Activated naive CD8-positive, alpha-beta T cell treated with anti-CD3 and anti-CD28 coated beads, Interleukin-2, amount 10 ng/mL, durations not matched to agents 7 days and 5 days (primary cell): ENCODE measurements around the gene TARP.

Experiments
- ATAC-seq: fragments of 150-1000 bp; cut with Tn5 transposase; one replicate; pipeline ENCODE4 v1.10.0; 2021; ENCODE audit warnings: low read depth, moderate library complexity
- POLR2A ChIA-PET: fragments of 350-600 bp; sonication (Branson Sonifier 250); formaldehyde crosslinking; loops from one replicate; lab custom pipeline; 2021; ENCODE audit warnings: antibody characterized with exemption; lab: Charles Lee
- DNase-seq: peaks from one replicate; pipeline ENCODE4 v3.0.0; 2021
- H3K27ac Mint-ChIP-seq: one replicate; pipeline ENCODE4 v1.8.0; 2022; ENCODE audit warnings: mild to moderate bottlenecking, mixed read lengths
- H3K27me3 Mint-ChIP-seq: one replicate; pipeline ENCODE4 v1.8.0; 2022; ENCODE audit warnings: mild to moderate bottlenecking, moderate library complexity, mixed read lengths
- H3K36me3 Mint-ChIP-seq: one replicate; pipeline ENCODE4 v1.8.0; 2021; ENCODE audit warnings: mild to moderate bottlenecking, mixed read lengths
- H3K4me1 Mint-ChIP-seq: one replicate; pipeline ENCODE4 v1.8.0; 2021; ENCODE audit warnings: mixed read lengths
- H3K4me3 Mint-ChIP-seq: one replicate; pipeline ENCODE4 v1.8.0; 2022; ENCODE audit warnings: mild to moderate bottlenecking, moderate library complexity, mixed read lengths
- H3K9me3 Mint-ChIP-seq: one replicate; pipeline ENCODE4 v1.8.0; 2021; ENCODE audit warnings: mixed read lengths

Gene TARP

DNA sequence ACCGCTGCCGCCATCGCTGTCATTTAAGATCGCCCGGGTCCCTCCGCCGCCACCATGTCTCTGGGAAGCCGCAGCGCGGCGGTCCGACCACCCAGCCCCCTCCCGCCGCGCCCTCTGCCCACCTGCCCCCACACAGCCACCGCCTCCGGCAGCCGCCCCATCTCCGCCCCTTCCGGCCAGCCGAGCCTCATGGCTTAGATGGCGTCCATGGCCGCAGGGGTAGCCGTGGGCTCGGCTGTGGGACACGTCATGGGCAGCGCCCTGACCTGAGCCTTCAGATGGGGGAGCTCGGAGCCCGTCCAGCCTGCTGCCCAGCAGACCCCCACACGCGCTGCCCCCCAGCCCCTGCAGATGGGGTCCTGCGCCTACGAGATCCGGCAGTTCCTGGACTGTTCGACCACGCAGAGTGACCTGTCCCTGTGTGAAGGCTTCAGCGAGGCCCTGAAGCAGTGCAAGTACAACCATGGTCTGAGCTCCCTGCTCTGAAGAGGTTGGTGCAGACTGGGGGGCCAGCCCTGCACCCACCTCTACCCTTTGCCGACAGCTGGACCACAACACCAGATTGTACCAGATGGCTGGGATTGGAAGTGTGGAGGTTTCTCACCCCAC, 38.0 kb upstream of the TARP start:
- ATAC-seq (peak; percentile 16), DNase-seq (no peak)
- H3K9me3 Mint-ChIP-seq = no peaks in the 10 kb centered on the region
- peak overlapping the region; percentile 77 for H3K4me3 Mint-ChIP-seq
- H3K36me3 Mint-ChIP-seq = no peaks in the 10 kb centered on the region
- H3K27me3 Mint-ChIP-seq = no peaks in the 10 kb centered on the region
- POLR2A ChIA-PET = interaction anchor here (0.6 to 1.0 kb wide), 2 partner anchors 9 to 50 kb away, joined by 3 to 4 read pairs; no protein-coding TSS in a partner anchor
- H3K4me1 Mint-ChIP-seq = peaks cover 9% of the 10 kb centered on the region
- H3K27ac Mint-ChIP-seq = peak overlapping the region; percentile 86

- POLR2A ChIA-PET = no interaction called here
- Mint-ChIP-seq H3K36me3 (no peaks in the 10 kb centered on the region), H3K9me3 (no peaks in the 10 kb centered on the region), H3K27me3 (no peaks in the 10 kb centered on the region), H3K27ac (peak overlapping the region; percentile 86), H3K4me1 (peaks cover 9% of the 10 kb centered on the region), H3K4me3 (peak overlapping the region; percentile 77)
- DNase-seq (no peak), ATAC-seq (no peak)
These were observed 37.2 kb upstream of the TARP start for GRCh38 chr7:38310591-38311101.

DNA sequence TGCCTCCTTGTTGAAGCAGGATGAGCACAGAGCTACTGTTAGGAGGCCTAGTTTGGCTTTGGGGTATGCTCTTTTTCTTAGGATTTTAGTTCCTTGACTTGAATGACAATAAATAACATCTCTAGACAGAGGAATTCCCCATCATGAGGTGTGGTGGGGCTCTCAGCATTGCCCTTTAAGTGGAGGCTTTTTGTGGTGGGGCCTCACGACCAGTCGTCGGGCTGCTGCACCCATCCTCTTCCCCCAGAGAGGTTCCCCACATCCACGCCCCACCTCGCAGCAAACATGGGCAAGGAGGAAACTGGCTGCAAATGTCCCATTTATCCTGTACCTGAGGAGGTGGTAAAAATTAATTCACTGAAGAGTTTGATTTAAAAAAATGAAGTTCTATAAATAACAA, 36.1 kb upstream of the TARP start:
- Mint-ChIP-seq H3K36me3 (no peaks in the 10 kb centered on the region), H3K27me3 (no peaks in the 10 kb centered on the region), H3K4me3 (peak overlapping the region; percentile 51), H3K9me3 (no peaks in the 10 kb centered on the region), H3K27ac (peak overlapping the region; percentile 64), H3K4me1 (peaks cover 9% of the 10 kb centered on the region)
- POLR2A ChIA-PET = no interaction called here
- no peak for ATAC-seq
- DNase-seq = no peak

DNA sequence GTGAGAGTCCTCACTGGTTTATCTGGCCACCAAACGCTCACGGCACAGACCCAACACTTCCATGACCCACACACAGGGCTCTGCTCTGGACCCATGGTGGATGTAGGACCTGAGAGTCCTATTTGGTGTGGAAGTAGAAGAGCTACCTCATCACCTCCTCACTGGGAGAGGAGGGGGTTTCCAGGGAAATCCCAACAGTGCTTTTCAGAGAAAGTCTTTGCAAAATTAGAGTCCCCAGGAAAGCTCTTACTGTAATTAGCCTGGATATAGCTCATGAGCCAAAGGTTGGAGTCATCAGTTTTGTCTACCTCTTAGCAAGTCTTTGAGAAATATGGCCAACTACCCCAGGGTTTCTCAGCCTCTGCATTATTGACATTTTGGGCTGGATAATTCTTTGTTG, 34.7 kb upstream of the TARP start:
- H3K4me1 Mint-ChIP-seq = peaks cover 7% of the 10 kb centered on the region
- DNase-seq (no peak), ATAC-seq (no peak)
- no peak overlapping the region for H3K27ac Mint-ChIP-seq
- no peaks in the 10 kb centered on the region for H3K36me3 Mint-ChIP-seq
- H3K9me3 Mint-ChIP-seq = no peaks in the 10 kb centered on the region
- no peaks in the 10 kb centered on the region for H3K27me3 Mint-ChIP-seq
- H3K4me3 Mint-ChIP-seq = no peak overlapping the region
- POLR2A ChIA-PET = no interaction called here

DNA sequence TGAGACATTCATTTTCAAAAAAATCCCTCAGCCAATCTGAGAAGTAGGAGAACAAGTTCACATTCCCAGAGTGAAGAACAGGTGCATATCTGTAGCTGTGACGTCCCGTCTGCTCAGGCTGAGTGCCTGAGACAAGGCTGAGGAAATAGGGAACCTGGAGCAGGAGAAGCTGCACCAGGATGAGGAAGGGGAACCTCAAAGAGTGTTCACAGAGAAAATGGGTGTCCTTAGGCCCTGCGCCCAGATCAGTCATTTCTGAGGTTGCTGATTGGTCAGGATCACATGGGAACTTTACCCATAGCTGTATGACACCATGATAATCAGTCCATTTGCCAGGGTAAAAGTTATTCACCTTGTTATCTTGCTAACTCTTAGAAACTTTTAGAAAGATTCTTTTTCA, 34.2 kb upstream of the TARP start:
- no peaks in the 10 kb centered on the region for H3K36me3 Mint-ChIP-seq
- ATAC-seq (no peak), DNase-seq (no peak)
- H3K27ac Mint-ChIP-seq = no peak overlapping the region
- H3K9me3 Mint-ChIP-seq = no peaks in the 10 kb centered on the region
- H3K27me3 Mint-ChIP-seq = no peaks in the 10 kb centered on the region
- H3K4me1 Mint-ChIP-seq = peaks cover 7% of the 10 kb centered on the region
- H3K4me3 Mint-ChIP-seq = no peak overlapping the region
- POLR2A ChIA-PET = no interaction called here

DNA sequence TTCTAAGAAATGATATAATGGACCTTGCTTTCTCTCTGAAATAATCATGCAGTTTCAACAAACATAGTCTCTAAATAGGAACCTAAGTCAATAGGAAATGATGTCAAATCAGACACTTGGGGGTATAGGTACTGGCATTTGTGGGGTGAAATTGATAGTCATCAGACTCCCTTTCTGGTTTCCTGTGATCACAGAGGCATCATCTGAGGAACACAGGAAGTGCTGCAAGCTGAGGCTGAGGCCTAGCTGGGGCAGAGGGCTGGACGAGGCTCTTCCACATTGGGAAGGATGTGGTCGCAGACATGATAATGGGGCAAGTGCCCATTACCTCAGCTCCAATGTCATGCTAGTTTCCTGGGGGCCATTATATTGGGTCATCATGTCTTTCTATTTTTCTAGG, 33.5 kb upstream of the TARP start:
- H3K4me3 Mint-ChIP-seq = peak overlapping the region; percentile 63
- no peak for DNase-seq
- H3K9me3 Mint-ChIP-seq = no peaks in the 10 kb centered on the region
- POLR2A ChIA-PET = no interaction called here
- ATAC-seq = peak; percentile 53
- no peaks in the 10 kb centered on the region for H3K27me3 Mint-ChIP-seq
- H3K36me3 Mint-ChIP-seq = no peaks in the 10 kb centered on the region
- H3K27ac Mint-ChIP-seq = peak overlapping the region; percentile 88
- peaks cover 7% of the 10 kb centered on the region for H3K4me1 Mint-ChIP-seq

- peak overlapping the region; percentile 63 for H3K4me3 Mint-ChIP-seq
- H3K4me1 Mint-ChIP-seq = peaks cover 7% of the 10 kb centered on the region
- no peak for ATAC-seq
- H3K27ac Mint-ChIP-seq = peak overlapping the region; percentile 88
- no peaks in the 10 kb centered on the region for H3K27me3 Mint-ChIP-seq
- no peak for DNase-seq
- no peaks in the 10 kb centered on the region for H3K36me3 Mint-ChIP-seq
- POLR2A ChIA-PET = interaction anchor here (0.6 kb wide), 2 partner anchors 12 to 14 kb away, joined by 3 read pairs; no protein-coding TSS in a partner anchor
- H3K9me3 Mint-ChIP-seq = no peaks in the 10 kb centered on the region
These were observed 32.7 kb upstream of the TARP start for GRCh38 chr7:38306171-38306570.

- no peak for DNase-seq
- Mint-ChIP-seq H3K27me3 (no peaks in the 10 kb centered on the region), H3K4me3 (peak overlapping the region; percentile 79), H3K27ac (peak overlapping the region; percentile 74), H3K4me1 (peaks cover 9% of the 10 kb centered on the region), H3K9me3 (no peaks in the 10 kb centered on the region), H3K36me3 (no peaks in the 10 kb centered on the region)
- no peak for ATAC-seq
- POLR2A ChIA-PET = interaction anchor here (0.6 kb wide), 1 partner anchor 1360 kb away, joined by 3 read pairs; no protein-coding TSS in a partner anchor
These were observed 30.4 kb upstream of the TARP start for GRCh38 chr7:38303866-38304265.

GRCh38 chr7:38300175-38300574, 26.7 kb upstream of the TARP start:
- peaks cover 1% of the 10 kb centered on the region for H3K4me1 Mint-ChIP-seq
- peak; percentile 82 for ATAC-seq
- POLR2A ChIA-PET = interaction anchor here (1.2 kb wide), 1 partner anchor 79 kb away, joined by 3 read pairs; no protein-coding TSS in a partner anchor
- no peaks in the 10 kb centered on the region for H3K27me3 Mint-ChIP-seq
- H3K27ac Mint-ChIP-seq = peak overlapping the region; percentile 83
- DNase-seq = no peak
- no peaks in the 10 kb centered on the region for H3K36me3 Mint-ChIP-seq
- H3K9me3 Mint-ChIP-seq = no peaks in the 10 kb centered on the region
- peak overlapping the region; percentile 83 for H3K4me3 Mint-ChIP-seq

GRCh38 chr7:38299275-38299931, 26.0 kb upstream of the TARP start:
- POLR2A ChIA-PET = interaction anchor here (1.2 kb wide), 1 partner anchor 78 kb away, joined by 3 read pairs; no protein-coding TSS in a partner anchor
- Mint-ChIP-seq H3K9me3 (no peaks in the 10 kb centered on the region), H3K27ac (peak overlapping the region; percentile 83), H3K4me1 (peaks cover 1% of the 10 kb centered on the region), H3K27me3 (no peaks in the 10 kb centered on the region), H3K36me3 (no peaks in the 10 kb centered on the region), H3K4me3 (peak overlapping the region; percentile 83)
- DNase-seq (no peak), ATAC-seq (no peak)

GRCh38 chr7:38296059-38296857, 22.8 kb upstream of the TARP start:
- H3K27me3 Mint-ChIP-seq = no peaks in the 10 kb centered on the region
- H3K4me1 Mint-ChIP-seq = peaks cover 1% of the 10 kb centered on the region
- H3K27ac Mint-ChIP-seq = no peak overlapping the region
- H3K36me3 Mint-ChIP-seq = no peaks in the 10 kb centered on the region
- ATAC-seq (no peak), DNase-seq (no peak)
- no peaks in the 10 kb centered on the region for H3K9me3 Mint-ChIP-seq
- H3K4me3 Mint-ChIP-seq = no peak overlapping the region
- POLR2A ChIA-PET = no interaction called here

DNA sequence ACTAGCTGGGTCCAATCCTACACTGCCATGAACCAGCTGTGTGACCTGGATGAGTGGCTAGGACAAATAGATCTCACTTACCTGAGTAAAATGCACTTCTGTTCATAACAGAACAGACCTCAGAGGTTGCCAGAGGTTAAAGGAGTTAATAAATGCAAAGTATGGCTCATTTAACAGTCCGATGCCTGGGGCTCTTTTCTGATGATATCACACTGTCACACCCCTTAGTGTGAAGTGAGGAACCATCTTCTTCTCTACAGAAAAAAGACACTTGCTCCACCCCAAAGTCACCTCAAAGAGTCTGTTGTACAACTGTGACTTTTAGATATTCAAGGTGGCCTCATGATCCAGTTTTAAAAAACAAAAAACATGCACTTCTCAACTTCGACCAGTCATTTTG, 21.5 kb upstream of the TARP start:
- Mint-ChIP-seq H3K9me3 (no peaks in the 10 kb centered on the region), H3K27ac (no peak overlapping the region), H3K36me3 (no peaks in the 10 kb centered on the region), H3K4me1 (no peaks in the 10 kb centered on the region), H3K4me3 (no peak overlapping the region), H3K27me3 (no peaks in the 10 kb centered on the region)
- POLR2A ChIA-PET = no interaction called here
- ATAC-seq (no peak), DNase-seq (no peak)

DNA sequence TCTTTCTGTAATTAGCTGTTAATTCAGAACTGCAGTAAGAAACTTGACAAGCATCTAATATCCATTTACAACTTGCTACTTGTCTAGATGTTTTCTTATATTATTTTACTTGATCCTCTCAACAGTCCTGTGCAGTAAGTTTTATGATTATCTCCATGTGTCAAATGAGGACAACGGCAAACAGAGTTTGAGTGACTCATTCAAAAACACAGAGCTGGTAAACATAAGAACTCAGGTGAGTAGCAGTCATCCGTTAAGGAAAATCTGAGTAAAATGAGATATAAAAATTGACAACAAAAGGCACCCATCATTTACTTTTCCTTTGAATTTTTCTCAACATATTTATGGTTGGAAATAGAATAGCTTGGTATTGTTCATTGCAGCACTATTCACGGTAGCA, 19.0 kb upstream of the TARP start:
- H3K27me3 Mint-ChIP-seq = no peaks in the 10 kb centered on the region
- H3K4me1 Mint-ChIP-seq = no peaks in the 10 kb centered on the region
- POLR2A ChIA-PET = no interaction called here

More for the DNA sequence above, 19.0 kb upstream of the TARP start:
- DNase-seq (no peak), ATAC-seq (no peak)
- Mint-ChIP-seq H3K36me3 (no peaks in the 10 kb centered on the region), H3K9me3 (no peaks in the 10 kb centered on the region), H3K27ac (no peak overlapping the region), H3K4me3 (no peak overlapping the region)
